KMS-11 (cell line): ENCODE data around the gene ZNF367.
A peak's percentile ranks its signal among the peaks of the same experiment; 100 is the strongest.

ENCODE experiments used
- H2AFZ ChIP-seq: fragments of 200-600 bp; sonication (generic); 2 replicates; pipeline ENCODE4 v1.6.1; 2016; ENCODE audit warnings: antibody characterized with exemption, mixed run types, low read depth
- H3K27ac ChIP-seq: fragments of 200-600 bp; sonication (generic); 2 replicates; pipeline ENCODE4 v1.6.1; 2016; ENCODE audit warnings: mild to moderate bottlenecking, mixed run types
- H3K27me3 ChIP-seq: fragments of 200-600 bp; sonication (generic); 2 replicates; pipeline ENCODE4 v1.6.1; 2017; ENCODE audit warnings: mild to moderate bottlenecking, low read depth, mixed run types, moderate library complexity; ENCODE audit not compliant: insufficient read depth
- H3K36me3 ChIP-seq: fragments of 200-600 bp; sonication (generic); 2 replicates; pipeline ENCODE4 v1.6.1; 2017; ENCODE audit warnings: mild to moderate bottlenecking, mixed run types; ENCODE audit not compliant: insufficient read depth
- H3K4me1 ChIP-seq: fragments of 200-600 bp; sonication (generic); 2 replicates; pipeline ENCODE4 v1.6.1; 2016; ENCODE audit warnings: mild to moderate bottlenecking, low read depth, mixed run types; ENCODE audit not compliant: poor library complexity, severe bottlenecking
- H3K4me2 ChIP-seq: fragments of 200-600 bp; sonication (generic); 2 replicates; pipeline ENCODE4 v1.7.0; 2016; ENCODE audit warnings: mild to moderate bottlenecking, mixed run types
- H3K4me3 ChIP-seq: fragments of 200-600 bp; sonication (generic); IDR thresholded peaks from 2 replicates; pipeline ENCODE4 v1.6.1; 2017; ENCODE audit warnings: low read depth, low read length, mixed read lengths; ENCODE audit not compliant: insufficient read depth
- H3K79me2 ChIP-seq: fragments of 200-600 bp; sonication (generic); 2 replicates; pipeline ENCODE4 v1.6.1; 2016; ENCODE audit warnings: low read depth, mixed run types; ENCODE audit not compliant: insufficient read depth
- H3K9ac ChIP-seq: fragments of 200-600 bp; sonication (generic); 2 replicates; pipeline ENCODE4 v1.6.1; 2016; ENCODE audit warnings: mild to moderate bottlenecking, mixed run types
- H4K20me1 ChIP-seq: fragments of 200-600 bp; sonication (generic); 2 replicates; pipeline ENCODE4 v1.6.1; 2016; ENCODE audit warnings: mild to moderate bottlenecking, mixed run types; ENCODE audit not compliant: insufficient read depth
- TF ChIP-seq, protein P1 (sequence below): fragments of 200-600 bp; sonication (generic); conservative IDR thresholded peaks from 2 replicates; pipeline ENCODE4 v1.6.1; 2017; ENCODE audit warnings: low read depth, mild to moderate bottlenecking, antibody characterized with exemption, low read length, moderate library complexity, mixed read lengths

Gene ZNF367

DNA sequence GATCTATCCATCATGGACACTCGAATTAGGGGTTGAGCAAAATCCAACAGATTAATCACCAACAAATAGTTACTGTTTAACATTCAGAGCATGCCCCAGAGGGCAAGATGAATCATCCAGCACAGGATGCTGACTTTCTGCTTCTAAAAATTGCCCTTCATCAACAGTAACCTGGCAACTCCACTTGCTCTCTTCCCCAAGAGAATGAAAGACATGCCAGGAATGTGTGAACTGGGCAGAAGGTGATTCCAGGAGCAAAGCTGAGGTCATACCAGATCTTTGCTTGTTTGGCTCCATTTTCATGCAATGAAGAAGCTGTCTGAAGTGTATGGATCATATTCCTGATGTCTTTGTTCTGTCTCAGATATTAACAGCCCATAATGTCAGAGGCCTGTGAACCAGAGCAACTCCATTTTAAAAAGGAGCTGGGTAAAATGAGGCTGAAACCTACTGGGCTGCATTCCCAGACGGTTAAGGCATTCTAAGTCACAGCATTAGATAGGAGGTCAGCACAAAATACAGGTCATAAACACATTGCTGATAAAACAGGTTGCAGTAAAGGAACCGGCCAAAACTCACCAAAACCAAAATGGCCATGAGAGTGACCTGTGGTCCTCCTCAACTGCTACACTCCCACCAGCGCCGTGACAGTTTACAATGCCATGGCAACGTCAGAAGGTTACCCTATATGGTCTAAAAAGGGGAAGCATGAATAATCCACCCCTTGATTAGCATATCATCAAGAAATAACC is 2.5 kb upstream of the ZNF367 start:
- peak overlapping the region; percentile 55 for H3K27ac ChIP-seq
- no peaks in the 10 kb centered on the region for H3K27me3 ChIP-seq
- H3K9ac ChIP-seq, result peak overlapping the region; percentile 24; the same call in 1 of the 2 replicates
- H3K4me1 ChIP-seq, result peaks cover 28% of the 10 kb centered on the region
- peaks cover 16% of the 10 kb centered on the region for H3K79me2 ChIP-seq
- H4K20me1 ChIP-seq, result 0 out of 2 replicates have a peak, but pooled peaks cover 2% of the 10 kb centered on the region
- no peak overlapping the region for H3K4me3 ChIP-seq
- peak overlapping the region; percentile 92 for H2AFZ ChIP-seq
- H3K36me3 ChIP-seq, result no peaks in the 10 kb centered on the region
- TF ChIP-seq, protein P1, sequence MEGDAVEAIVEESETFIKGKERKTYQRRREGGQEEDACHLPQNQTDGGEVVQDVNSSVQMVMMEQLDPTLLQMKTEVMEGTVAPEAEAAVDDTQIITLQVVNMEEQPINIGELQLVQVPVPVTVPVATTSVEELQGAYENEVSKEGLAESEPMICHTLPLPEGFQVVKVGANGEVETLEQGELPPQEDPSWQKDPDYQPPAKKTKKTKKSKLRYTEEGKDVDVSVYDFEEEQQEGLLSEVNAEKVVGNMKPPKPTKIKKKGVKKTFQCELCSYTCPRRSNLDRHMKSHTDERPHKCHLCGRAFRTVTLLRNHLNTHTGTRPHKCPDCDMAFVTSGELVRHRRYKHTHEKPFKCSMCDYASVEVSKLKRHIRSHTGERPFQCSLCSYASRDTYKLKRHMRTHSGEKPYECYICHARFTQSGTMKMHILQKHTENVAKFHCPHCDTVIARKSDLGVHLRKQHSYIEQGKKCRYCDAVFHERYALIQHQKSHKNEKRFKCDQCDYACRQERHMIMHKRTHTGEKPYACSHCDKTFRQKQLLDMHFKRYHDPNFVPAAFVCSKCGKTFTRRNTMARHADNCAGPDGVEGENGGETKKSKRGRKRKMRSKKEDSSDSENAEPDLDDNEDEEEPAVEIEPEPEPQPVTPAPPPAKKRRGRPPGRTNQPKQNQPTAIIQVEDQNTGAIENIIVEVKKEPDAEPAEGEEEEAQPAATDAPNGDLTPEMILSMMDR, result no peak
- peak overlapping the region; percentile 94 for H3K4me2 ChIP-seq

DNA sequence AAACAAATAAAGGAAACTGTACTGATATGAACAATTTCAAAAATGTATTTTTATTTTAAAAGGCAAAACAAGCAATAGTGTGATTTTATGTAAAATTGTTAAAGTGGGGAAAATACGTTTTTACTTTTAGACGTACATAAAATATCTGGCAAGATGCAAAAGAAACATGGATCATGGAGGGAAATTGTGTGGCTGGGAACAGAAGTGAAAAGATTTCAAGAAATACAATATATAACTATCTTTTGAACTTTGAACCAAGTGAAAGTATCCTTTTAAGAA is 1.5 kb upstream of the ZNF367 start:
- H2AFZ ChIP-seq, result peak overlapping the region; percentile 92
- TF ChIP-seq, protein P1, result no peak

DNA sequence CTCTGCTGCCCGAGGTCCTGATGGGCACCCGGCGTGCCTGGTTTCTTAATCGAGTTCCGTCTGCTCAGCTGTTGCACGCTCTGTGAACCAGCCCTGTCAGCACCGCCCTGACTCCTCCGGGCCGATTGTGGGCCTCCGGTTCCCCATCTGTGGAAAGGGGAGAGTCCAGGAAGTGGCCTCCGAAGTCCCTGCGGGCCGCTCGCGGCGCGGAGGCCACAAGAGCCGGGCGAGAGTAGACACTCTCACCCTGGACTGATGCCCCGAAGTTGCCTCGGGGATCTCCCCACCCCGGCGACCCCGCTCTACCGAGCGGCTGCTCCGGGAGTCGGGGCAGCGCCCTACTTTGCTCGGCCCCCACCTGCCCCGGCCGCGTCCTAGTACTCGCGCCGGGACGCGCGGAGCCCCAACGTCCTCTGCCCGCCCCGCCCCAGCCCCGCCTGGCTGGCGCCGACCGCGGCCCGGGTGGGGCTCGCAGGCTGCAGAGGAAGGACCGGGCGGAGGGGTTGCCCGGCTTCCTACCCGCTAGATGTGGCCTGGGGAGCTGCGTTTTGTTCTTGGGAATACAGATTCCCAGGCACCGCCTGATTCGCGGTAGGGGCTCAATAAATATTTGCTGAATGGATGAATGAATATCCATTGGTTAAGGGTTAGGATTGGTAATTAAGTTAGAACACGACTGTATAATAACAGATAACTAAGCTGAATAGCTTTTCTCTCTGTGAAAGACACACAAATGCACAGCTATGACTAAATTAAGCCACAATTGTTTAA is 935 bp upstream of the ZNF367 start:
- Histone ChIP-seq H4K20me1 (0 out of 2 replicates have a peak, but pooled peaks cover 3% of the 10 kb centered on the region), H3K36me3 (no peaks in the 10 kb centered on the region), H3K9ac (peak overlapping the region; percentile 24; the same call in 1 of the 2 replicates), H2AFZ (peak overlapping the region; percentile 92), H3K4me2 (peak overlapping the region; percentile 94), H3K4me1 (peaks cover 37% of the 10 kb centered on the region), H3K4me3 (peak overlapping the region; percentile 11), H3K27me3 (no peaks in the 10 kb centered on the region), H3K27ac (peak overlapping the region; percentile 55), H3K79me2 (peaks cover 31% of the 10 kb centered on the region)
- TF ChIP-seq, protein P1, result no peak

More for the DNA sequence above, 1.5 kb upstream of the ZNF367 start:
- Histone ChIP-seq H3K4me3 (no peak overlapping the region), H3K79me2 (peaks cover 26% of the 10 kb centered on the region), H3K4me1 (peaks cover 34% of the 10 kb centered on the region), H3K27ac (peak overlapping the region; percentile 55), H4K20me1 (0 out of 2 replicates have a peak, but pooled peaks cover 3% of the 10 kb centered on the region), H3K9ac (peak overlapping the region; percentile 24; the same call in 1 of the 2 replicates), H3K36me3 (no peaks in the 10 kb centered on the region), H3K27me3 (no peaks in the 10 kb centered on the region), H3K4me2 (peak overlapping the region; percentile 94)

DNA sequence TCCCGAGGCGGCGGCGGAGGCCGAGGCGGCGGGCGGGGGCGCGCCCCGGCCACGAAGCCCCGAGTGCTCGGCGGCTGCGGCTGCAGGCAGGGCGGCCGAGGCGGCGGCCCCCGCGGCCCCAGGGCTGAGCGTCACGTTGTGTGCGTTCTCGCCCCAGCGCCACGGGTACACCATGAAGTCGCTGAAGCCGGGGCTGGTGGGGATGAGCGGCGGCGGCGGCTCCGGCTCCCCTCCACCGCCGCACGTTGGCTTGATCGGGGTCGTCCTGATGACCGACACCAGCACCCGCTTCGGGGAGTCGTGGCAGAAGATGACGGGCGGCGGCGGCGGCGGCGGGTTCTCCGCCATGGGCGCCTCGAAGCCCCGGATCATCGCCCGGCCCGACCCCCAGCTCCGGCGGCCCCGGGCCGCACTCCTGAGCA is 498 bp downstream of the ZNF367 start:
- H3K4me1 ChIP-seq, result peaks cover 50% of the 10 kb centered on the region
- TF ChIP-seq, protein P1, result no peak
- no peaks in the 10 kb centered on the region for H3K27me3 ChIP-seq
- H2AFZ ChIP-seq, result peak overlapping the region; percentile 42; the same call in 1 of the 2 replicates
- no peak overlapping the region for H3K4me3 ChIP-seq
- no peaks in the 10 kb centered on the region for H3K36me3 ChIP-seq
- H3K9ac ChIP-seq, result peak overlapping the region; percentile 99
- H3K79me2 ChIP-seq, result peaks cover 45% of the 10 kb centered on the region
- H3K27ac ChIP-seq, result peak overlapping the region; percentile 99
- H4K20me1 ChIP-seq, result 0 out of 2 replicates have a peak, but pooled peaks cover 16% of the 10 kb centered on the region
- peak overlapping the region; percentile 63; the same call in 1 of the 2 replicates for H3K4me2 ChIP-seq
